GM12878 (cell line): Measurements from ENCODE around the gene SLCO1A2. TPM values are rescaled to one million over a fixed set of nuclear protein-coding genes. Genes with fewer than 3 reads are reported as not detected.

Experiments used
- ATAC-seq: fragments of 200-7000 bp; cut with Tn5 transposase; 3 replicates; pipeline ENCODE4 v1.9.1; 2020; ENCODE audit warnings: mild to moderate bottlenecking, moderate library complexity
- BruUV-seq: library from RNA; stranded (reverse); fragments of 400-500 nt; replicated peaks from 2 replicates; lab custom pipeline; 2021; lab: Mats Ljungman, UMichigan
- CTCF ChIA-PET: fragments of 300-600 bp; sonication (Branson Sonifier 250); formaldehyde crosslinking; extraction: SDS; loops from one replicate; lab custom pipeline; 2021; ENCODE audit warnings: inconsistent platforms; lab: Yijun Ruan, JAX
- POLR2A ChIA-PET: fragments of 350-600 bp; formaldehyde crosslinking; extraction: SDS; loops from one replicate; lab custom pipeline; 2021; ENCODE audit warnings: inconsistent platforms; lab: Charles Lee
- RAD21 ChIA-PET: fragments of 300-600 bp; sonication (Branson Sonifier 250); formaldehyde crosslinking; loops from one replicate; lab custom pipeline; 2023; ENCODE audit warnings: antibody characterized with exemption; ENCODE audit not compliant: unreplicated experiment; lab: Charles Lee
- SMC1A ChIA-PET: fragments of 300-600 bp; sonication (Branson Sonifier 250); formaldehyde crosslinking; loops from one replicate; lab custom pipeline; 2023; ENCODE audit not compliant: unreplicated experiment, uncharacterized antibody; lab: Charles Lee
- DNase-seq: peaks from one replicate; pipeline ENCODE4 v3.0.0-alpha.2; 2011; ENCODE audit warnings: low read depth, low spot score
- FAIRE-seq: peaks from 3 replicates; lab custom pipeline; 2011; peaks lifted over from hg19 to GRCh38; lab: Jason Lieb, UNC
- H2AFZ ChIP-seq: 2 replicates; pipeline ENCODE4 v1.6.0; 2011; ENCODE audit warnings: low read depth, low read length, control low read depth; ENCODE audit not compliant: control insufficient read depth
- H3K27ac ChIP-seq: 2 replicates; pipeline ENCODE4 v1.5.1; 2011; ENCODE audit warnings: control low read depth; ENCODE audit not compliant: control insufficient read depth, insufficient read depth
- H3K27me3 ChIP-seq, 2 experiments: replicated peaks in 1 of 2; 2 replicates each; pipeline versions ENCODE4 v1.6.0 to v1.6.1; 2011; ENCODE audit warnings: low read length in 1 of 2; ENCODE audit not compliant: control insufficient read depth in 2 of 2, insufficient read depth in 2 of 2
- H3K36me3 ChIP-seq, 2 experiments: 2 replicates each; pipeline ENCODE4 v1.5.1; 2011; ENCODE audit warnings: low read length in 1 of 2; ENCODE audit not compliant: control insufficient read depth in 2 of 2, insufficient read depth in 2 of 2
- H3K4me1 ChIP-seq: 2 replicates; pipeline ENCODE4 v1.6.1; 2011; ENCODE audit warnings: mild to moderate bottlenecking, low read length, moderate library complexity, mixed read lengths; ENCODE audit not compliant: control insufficient read depth, insufficient read depth
- H3K4me2 ChIP-seq: 2 replicates; pipeline ENCODE4 v1.6.0; 2011; ENCODE audit warnings: control low read depth; ENCODE audit not compliant: control insufficient read depth, insufficient read depth
- H3K4me3 ChIP-seq: fragments of 200-600 bp; sonication (generic); 2 replicates; pipeline ENCODE4 v1.5.1; 2016
- H3K79me2 ChIP-seq: 2 replicates; pipeline ENCODE4 v1.6.0; 2011; ENCODE audit warnings: low read length; ENCODE audit not compliant: control insufficient read depth, insufficient read depth
- H3K9ac ChIP-seq: 2 replicates; pipeline ENCODE4 v1.8.0; 2011; ENCODE audit warnings: low read length, control low read depth, mixed read lengths; ENCODE audit not compliant: control insufficient read depth, insufficient read depth
- H3K9me3 ChIP-seq: replicated peaks from 3 replicates; pipeline ENCODE4 v1.5.1; 2011; ENCODE audit warnings: mild to moderate bottlenecking, low read length; ENCODE audit not compliant: control insufficient read depth, insufficient read depth
- H4K20me1 ChIP-seq: 2 replicates; pipeline ENCODE4 v1.6.0; 2011; ENCODE audit not compliant: control insufficient read depth, insufficient read depth
- CHD2 ChIP-seq: IDR thresholded peaks from 2 replicates; pipeline ENCODE4 v1.6.1; 2011; ENCODE audit warnings: low read depth, low read length, improper control_type of control experiment, borderline replicate concordance
- IRF4 ChIP-seq: IDR thresholded peaks from 2 replicates; pipeline ENCODE4 v1.6.1; 2011; ENCODE audit warnings: low read depth, low read length
- NR2C2 ChIP-seq: IDR thresholded peaks from 2 replicates; pipeline ENCODE4 v1.6.1; 2011; ENCODE audit warnings: borderline replicate concordance, low read depth; ENCODE audit not compliant: control insufficient read depth, insufficient read length
- RFX5 ChIP-seq: IDR thresholded peaks from 2 replicates; pipeline ENCODE4 v1.6.1; 2011; ENCODE audit warnings: low read depth, low read length, improper control_type of control experiment
- SMARCA5 ChIP-seq: fragments of 450-650 bp; IDR thresholded peaks from 2 replicates; pipeline ENCODE4 v1.6.1; 2017; ENCODE audit warnings: mild to moderate bottlenecking
- YBX1 ChIP-seq: fragments of 450-650 bp; IDR thresholded peaks from 2 replicates; pipeline ENCODE4 v1.6.1; 2016; ENCODE audit warnings: antibody characterized with exemption
- WGBS: methylation state at CpG from one replicate; pipeline ENCODE4 v1.1.6; 2016; ENCODE audit warnings: low lambda C conversion rate; ENCODE audit not compliant: insufficient replicate concordance, insufficient coverage; ENCODE audit errors: missing lambda C conversion rate; 5-methylcytosine and 5-hydroxymethylcytosine counted together
- in situ Hi-C: fragments of 300-500 bp; cut with MboI; formaldehyde crosslinking; loops from 9 replicates; pipeline ENCODE4 v1.14.3; 2018; ENCODE audit warnings: mixed read lengths
- intact Hi-C: fragments of 100-400 bp; cut with micrococcal nuclease; formaldehyde crosslinking; loops from one replicate; pipeline ENCODE4 v1.14.2; 2022; ENCODE audit not compliant: unreplicated experiment
- polyA plus RNA-seq, 11 experiments: library from polyadenylated mRNA; depleted of rRNA in 4 of 11; unstranded in 6 of 11; stranded (reverse) in 5 of 11; fragments of >200 nt; fragmentation: Nextera tagmentation in 4 of 11; fragmentation: Illumina TruSeq in 1 of 11; extraction: Ambion mirVana in 4 of 11; extraction: Trizol in 1 of 11; gene quantifications; 1 replicate in 1 of 11; 2 replicates in 10 of 11; pipeline versions ENCODE4 v1.2.1 to v1.2.3, GENCODE V29; 2011 to 2016; ENCODE audit warnings: inconsistent platforms in 2 of 11, missing spikeins in 2 of 11, low read depth in 1 of 11
- total RNA-seq, 4 experiments: library from RNA; depleted of rRNA in 3 of 4; stranded (reverse); fragments of >200 nt in 3 of 4; fragmentation: Illumina TruSeq in 1 of 4; extraction: Trizol in 1 of 4; gene quantifications; 2 replicates each; pipeline versions ENCODE4 v1.2.1 to v1.2.3, GENCODE V29; 2013 to 2021
- TF ChIP-seq, protein P1 (sequence below): fragments of 450-650 bp; formaldehyde crosslinking; IDR thresholded peaks from 2 replicates; pipeline ENCODE4 v1.4.0; 2020; ENCODE audit warnings: mild to moderate bottlenecking, moderate library complexity
- TF ChIP-seq, protein P2 (sequence below): fragments of 450-650 bp; IDR thresholded peaks from 2 replicates; pipeline ENCODE4 v1.6.1; 2016; ENCODE audit warnings: mild to moderate bottlenecking, moderate library complexity, borderline replicate concordance
- TF ChIP-seq, protein P3 (sequence below): fragments of 450-650 bp; conservative IDR thresholded peaks from 2 replicates; pipeline ENCODE4 v1.6.1; 2017; ENCODE audit warnings: mild to moderate bottlenecking, moderate library complexity
- TF ChIP-seq, protein P4 (sequence below): IDR thresholded peaks from 2 replicates; pipeline ENCODE4 v1.6.1; 2011; ENCODE audit warnings: borderline replicate concordance, low read depth, mild to moderate bottlenecking, moderate library complexity, mixed read lengths, low read length; ENCODE audit not compliant: insufficient read depth; ENCODE audit errors: extremely low read length
- TF ChIP-seq, protein P5 (sequence below): IDR thresholded peaks from 2 replicates; pipeline ENCODE4 v1.6.1; 2012; ENCODE audit warnings: low read length, inconsistent platforms

Gene SLCO1A2
- total and polyA plus RNA-seq, 10 of the 15 experiments (the other 5 are each of a cell fraction or from before 2014, with no cell fraction given) = not detected

DNA sequence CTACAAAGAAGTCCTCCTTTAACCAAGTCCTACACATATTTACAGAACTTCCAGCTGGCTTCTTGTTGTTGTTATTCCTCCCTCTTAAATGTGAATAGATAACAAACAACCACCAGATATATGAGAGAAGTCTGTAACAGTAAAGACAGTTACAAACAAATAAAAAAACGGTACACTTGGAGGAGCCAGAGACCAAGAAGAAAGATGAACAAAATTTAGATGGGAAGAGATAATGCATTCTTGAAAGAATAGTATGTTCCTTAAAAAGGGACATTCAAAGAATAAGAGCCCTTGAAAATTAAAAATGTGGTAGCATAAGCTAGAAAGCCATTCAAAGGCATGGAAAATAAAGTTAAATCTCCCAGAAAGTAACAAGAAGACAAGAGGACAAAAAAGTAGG is 25.9 kb downstream of the SLCO1A2 start:
- DNase-seq (no peak), FAIRE-seq (no peak), ATAC-seq (no peak)
- H3K4me2 ChIP-seq = no peak overlapping the region
- ChIA-PET POLR2A (no interaction called here), RAD21 (no interaction called here), CTCF (interaction anchor here (1.1 kb wide), 1 partner anchor 372 kb away, joined by 6 read pairs; no protein-coding TSS in a partner anchor), SMC1A (no interaction called here)
- in situ Hi-C loops = no loop called here
- H3K9ac ChIP-seq = no peak overlapping the region
- no peaks in the 10 kb centered on the region for H3K4me1 ChIP-seq
- H3K27me3 ChIP-seq = no peaks in the 10 kb centered on the region
- no peak for TF ChIP-seq NR2C2
- TF ChIP-seq, protein P1, sequence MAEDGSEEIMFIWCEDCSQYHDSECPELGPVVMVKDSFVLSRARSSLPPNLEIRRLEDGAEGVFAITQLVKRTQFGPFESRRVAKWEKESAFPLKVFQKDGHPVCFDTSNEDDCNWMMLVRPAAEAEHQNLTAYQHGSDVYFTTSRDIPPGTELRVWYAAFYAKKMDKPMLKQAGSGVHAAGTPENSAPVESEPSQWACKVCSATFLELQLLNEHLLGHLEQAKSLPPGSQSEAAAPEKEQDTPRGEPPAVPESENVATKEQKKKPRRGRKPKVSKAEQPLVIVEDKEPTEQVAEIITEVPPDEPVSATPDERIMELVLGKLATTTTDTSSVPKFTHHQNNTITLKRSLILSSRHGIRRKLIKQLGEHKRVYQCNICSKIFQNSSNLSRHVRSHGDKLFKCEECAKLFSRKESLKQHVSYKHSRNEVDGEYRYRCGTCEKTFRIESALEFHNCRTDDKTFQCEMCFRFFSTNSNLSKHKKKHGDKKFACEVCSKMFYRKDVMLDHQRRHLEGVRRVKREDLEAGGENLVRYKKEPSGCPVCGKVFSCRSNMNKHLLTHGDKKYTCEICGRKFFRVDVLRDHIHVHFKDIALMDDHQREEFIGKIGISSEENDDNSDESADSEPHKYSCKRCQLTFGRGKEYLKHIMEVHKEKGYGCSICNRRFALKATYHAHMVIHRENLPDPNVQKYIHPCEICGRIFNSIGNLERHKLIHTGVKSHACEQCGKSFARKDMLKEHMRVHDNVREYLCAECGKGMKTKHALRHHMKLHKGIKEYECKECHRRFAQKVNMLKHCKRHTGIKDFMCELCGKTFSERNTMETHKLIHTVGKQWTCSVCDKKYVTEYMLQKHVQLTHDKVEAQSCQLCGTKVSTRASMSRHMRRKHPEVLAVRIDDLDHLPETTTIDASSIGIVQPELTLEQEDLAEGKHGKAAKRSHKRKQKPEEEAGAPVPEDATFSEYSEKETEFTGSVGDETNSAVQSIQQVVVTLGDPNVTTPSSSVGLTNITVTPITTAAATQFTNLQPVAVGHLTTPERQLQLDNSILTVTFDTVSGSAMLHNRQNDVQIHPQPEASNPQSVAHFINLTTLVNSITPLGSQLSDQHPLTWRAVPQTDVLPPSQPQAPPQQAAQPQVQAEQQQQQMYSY (CRISPR knock-in tag) = no peak
- TF ChIP-seq, protein P2, sequence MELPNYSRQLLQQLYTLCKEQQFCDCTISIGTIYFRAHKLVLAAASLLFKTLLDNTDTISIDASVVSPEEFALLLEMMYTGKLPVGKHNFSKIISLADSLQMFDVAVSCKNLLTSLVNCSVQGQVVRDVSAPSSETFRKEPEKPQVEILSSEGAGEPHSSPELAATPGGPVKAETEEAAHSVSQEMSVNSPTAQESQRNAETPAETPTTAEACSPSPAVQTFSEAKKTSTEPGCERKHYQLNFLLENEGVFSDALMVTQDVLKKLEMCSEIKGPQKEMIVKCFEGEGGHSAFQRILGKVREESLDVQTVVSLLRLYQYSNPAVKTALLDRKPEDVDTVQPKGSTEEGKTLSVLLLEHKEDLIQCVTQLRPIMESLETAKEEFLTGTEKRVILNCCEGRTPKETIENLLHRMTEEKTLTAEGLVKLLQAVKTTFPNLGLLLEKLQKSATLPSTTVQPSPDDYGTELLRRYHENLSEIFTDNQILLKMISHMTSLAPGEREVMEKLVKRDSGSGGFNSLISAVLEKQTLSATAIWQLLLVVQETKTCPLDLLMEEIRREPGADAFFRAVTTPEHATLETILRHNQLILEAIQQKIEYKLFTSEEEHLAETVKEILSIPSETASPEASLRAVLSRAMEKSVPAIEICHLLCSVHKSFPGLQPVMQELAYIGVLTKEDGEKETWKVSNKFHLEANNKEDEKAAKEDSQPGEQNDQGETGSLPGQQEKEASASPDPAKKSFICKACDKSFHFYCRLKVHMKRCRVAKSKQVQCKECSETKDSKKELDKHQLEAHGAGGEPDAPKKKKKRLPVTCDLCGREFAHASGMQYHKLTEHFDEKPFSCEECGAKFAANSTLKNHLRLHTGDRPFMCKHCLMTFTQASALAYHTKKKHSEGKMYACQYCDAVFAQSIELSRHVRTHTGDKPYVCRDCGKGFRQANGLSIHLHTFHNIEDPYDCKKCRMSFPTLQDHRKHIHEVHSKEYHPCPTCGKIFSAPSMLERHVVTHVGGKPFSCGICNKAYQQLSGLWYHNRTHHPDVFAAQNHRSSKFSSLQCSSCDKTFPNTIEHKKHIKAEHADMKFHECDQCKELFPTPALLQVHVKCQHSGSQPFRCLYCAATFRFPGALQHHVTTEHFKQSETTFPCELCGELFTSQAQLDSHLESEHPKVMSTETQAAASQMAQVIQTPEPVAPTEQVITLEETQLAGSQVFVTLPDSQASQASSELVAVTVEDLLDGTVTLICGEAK = no peak
- TF ChIP-seq, protein P3, sequence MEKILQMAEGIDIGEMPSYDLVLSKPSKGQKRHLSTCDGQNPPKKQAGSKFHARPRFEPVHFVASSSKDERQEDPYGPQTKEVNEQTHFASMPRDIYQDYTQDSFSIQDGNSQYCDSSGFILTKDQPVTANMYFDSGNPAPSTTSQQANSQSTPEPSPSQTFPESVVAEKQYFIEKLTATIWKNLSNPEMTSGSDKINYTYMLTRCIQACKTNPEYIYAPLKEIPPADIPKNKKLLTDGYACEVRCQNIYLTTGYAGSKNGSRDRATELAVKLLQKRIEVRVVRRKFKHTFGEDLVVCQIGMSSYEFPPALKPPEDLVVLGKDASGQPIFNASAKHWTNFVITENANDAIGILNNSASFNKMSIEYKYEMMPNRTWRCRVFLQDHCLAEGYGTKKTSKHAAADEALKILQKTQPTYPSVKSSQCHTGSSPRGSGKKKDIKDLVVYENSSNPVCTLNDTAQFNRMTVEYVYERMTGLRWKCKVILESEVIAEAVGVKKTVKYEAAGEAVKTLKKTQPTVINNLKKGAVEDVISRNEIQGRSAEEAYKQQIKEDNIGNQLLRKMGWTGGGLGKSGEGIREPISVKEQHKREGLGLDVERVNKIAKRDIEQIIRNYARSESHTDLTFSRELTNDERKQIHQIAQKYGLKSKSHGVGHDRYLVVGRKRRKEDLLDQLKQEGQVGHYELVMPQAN = no peak
- TF ChIP-seq, protein P4, sequence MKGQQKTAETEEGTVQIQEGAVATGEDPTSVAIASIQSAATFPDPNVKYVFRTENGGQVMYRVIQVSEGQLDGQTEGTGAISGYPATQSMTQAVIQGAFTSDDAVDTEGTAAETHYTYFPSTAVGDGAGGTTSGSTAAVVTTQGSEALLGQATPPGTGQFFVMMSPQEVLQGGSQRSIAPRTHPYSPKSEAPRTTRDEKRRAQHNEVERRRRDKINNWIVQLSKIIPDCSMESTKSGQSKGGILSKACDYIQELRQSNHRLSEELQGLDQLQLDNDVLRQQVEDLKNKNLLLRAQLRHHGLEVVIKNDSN = no peak
- TF ChIP-seq CHD2 = no peak
- TF ChIP-seq YBX1 = no peak
- no peak for TF ChIP-seq SMARCA5
- no peak for TF ChIP-seq RFX5
- no peak for TF ChIP-seq IRF4
- TF ChIP-seq, protein P5, sequence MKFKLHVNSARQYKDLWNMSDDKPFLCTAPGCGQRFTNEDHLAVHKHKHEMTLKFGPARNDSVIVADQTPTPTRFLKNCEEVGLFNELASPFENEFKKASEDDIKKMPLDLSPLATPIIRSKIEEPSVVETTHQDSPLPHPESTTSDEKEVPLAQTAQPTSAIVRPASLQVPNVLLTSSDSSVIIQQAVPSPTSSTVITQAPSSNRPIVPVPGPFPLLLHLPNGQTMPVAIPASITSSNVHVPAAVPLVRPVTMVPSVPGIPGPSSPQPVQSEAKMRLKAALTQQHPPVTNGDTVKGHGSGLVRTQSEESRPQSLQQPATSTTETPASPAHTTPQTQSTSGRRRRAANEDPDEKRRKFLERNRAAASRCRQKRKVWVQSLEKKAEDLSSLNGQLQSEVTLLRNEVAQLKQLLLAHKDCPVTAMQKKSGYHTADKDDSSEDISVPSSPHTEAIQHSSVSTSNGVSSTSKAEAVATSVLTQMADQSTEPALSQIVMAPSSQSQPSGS = no peak
- H3K79me2 ChIP-seq = no peaks in the 10 kb centered on the region
- no TSS peak for BruUV-seq
- no peaks in the 10 kb centered on the region for H3K9me3 ChIP-seq
- intact Hi-C loops = no loop called here
- H4K20me1 ChIP-seq = no peaks in the 10 kb centered on the region
- no peak overlapping the region for H3K27ac ChIP-seq
- H3K4me3 ChIP-seq = no peak overlapping the region
- no peaks in the 10 kb centered on the region for H3K36me3 ChIP-seq
- no peak overlapping the region for H2AFZ ChIP-seq
- 0% methylated on average over 1 of the region's 1 CpG for WGBS
